K562 treated with DMSO at 1 percent for 48 hours (cell line): ENCODE measurements around the gene ADCK2. TPM values are rescaled to one million over a fixed set of nuclear protein-coding genes. Genes with fewer than 3 reads are reported as not detected.

Experiments
- total RNA-seq: library from RNA; unstranded; fragments of 300-600 nt; gene quantifications from 2 replicates; pipeline ENCODE4 v1.2.3, GENCODE V29; 2022; ENCODE audit warnings: low replicate concordance; ENCODE audit errors: extremely low read depth

Gene ADCK2, protein sequence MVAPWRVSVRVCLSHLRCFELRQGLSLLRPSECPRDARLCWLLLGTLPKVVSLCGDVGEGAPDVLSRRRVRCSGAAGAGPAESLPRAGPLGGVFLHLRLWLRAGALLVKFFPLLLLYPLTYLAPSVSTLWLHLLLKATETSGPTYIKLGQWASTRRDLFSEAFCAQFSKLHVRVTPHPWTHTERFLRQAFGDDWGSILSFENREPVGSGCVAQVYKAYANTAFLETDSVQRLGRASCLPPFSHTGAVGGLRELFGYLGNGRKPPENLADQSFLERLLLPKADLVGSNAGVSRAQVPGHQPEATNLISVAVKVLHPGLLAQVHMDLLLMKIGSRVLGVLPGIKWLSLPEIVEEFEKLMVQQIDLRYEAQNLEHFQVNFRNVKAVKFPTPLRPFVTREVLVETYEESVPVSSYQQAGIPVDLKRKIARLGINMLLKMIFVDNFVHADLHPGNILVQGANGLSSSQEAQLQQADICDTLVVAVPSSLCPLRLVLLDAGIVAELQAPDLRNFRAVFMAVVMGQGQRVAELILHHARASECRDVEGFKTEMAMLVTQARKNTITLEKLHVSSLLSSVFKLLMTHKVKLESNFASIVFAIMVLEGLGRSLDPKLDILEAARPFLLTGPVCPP
- total RNA-seq = not detected in 2 replicates

DNA sequence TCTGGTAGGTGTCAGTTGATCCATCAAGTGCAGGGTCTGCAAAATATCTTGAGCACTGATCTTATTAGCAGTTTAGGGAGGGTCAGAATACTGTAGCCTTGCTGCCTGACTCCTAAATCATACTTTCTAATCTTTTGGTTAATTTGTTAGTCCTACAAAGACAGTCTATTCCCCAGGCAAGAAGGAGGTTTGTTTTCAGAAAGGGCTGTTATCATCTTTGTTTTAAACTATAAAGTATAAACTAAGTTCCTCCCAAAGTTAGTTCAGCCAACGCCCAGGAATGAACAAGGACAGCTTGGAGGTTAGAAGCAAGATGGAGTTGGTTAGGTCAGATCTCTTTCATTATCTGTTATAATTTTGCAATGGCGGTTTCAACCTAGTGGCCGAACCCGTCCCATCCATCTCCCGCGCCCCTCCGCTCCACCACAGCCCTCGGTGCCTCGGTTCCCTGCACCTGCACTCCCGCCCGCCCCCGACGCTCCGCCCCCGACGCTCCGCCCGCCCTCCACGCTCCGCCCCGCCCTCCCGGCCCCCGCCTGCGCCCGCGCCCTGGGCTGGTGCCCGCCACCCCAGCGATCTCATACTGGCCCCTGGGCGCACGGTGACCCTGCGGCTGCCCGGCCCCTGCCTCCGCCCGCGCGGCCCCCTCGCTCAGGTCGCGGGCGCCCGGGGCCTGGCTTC lies at the start of gene ADCK2:
Gene ADCK2 (plus strand): TSS at position 564 of the 681 bp plus-strand sequence. CDS start 386 bp downstream, outside the sequence.

DNA sequence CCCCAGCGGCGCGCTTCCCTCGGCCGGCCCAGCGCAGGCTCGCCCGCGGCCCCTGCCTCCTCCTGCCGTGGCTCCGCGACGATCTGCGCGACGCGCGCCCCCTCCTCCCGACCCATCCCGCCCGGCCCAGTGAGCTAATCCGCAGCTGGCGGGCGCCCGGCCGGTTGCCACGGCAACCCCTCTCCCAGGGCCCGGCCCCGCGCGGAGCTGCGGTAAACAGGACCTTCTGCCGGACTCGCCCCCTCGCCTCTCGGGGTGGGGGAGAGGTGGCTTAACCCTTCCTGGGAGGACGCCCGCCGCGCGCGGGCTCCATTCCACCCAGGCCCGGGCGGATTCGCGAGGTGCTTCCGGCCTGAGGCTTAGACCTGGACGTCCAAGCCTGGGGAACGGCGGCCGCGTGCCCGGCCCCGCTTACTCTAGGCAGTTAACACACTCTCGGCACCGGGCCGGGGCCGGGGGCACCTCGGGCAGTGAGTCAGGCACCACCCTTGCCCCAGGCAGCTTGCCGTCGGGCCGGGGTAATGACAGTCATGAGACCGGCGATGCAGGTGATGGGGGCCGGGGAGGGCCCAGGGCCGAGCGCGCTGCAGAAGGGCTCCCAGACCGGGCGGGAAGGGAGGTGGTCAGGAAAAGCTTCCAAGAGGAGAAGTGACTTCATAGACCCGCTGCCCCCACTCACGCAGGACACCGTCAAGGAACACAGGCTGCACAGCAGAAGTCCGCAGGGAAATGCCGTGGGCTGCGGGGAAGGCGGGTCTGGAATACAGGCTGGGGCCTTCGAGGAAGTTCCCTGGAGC lies 31.8 kb upstream of the ADCK2 start, which contains the start of gene DENND2A:
Gene DENND2A (minus strand): TSS at position 87 of the 797 bp plus-strand sequence. CDS start 38,416 bp downstream, outside the sequence.

DNA sequence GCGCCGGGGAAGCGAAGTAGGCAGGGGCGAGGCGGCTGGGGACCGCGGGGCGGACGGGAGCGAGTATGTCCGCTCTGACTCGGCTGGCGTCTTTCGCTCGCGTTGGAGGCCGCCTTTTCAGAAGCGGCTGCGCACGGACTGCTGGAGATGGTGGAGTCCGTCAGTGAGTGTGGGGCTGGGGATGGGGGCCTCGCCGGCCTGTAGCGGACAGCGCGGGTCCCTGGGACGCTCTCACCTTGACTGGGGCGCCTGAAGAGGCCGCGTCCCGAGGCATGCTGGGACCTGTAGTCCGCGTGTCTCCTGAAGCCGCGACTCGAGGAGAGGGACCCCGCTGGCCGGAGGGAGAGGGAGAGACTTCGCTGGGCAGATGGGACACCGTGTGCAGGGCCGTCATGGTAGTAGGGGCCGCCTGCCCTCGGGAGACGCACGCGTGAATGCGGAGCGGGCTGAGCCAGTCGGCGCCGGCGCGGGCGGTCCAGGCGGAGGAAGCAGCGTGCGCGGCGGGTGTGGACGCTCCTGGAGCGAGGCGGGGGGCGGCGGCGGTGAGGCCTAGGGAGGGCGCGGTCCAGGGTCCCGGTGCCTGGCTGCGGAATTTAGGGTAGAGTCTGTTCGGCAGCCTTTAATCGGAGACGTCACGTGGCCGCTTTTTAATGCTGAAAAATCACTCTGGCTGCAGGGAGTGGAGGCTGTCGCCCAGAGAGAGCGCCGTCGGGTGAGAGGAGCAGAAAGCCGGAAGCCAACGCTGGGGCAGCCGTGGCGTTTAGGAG lies 24.1 kb downstream of the ADCK2 start, which contains the start of gene NDUFB2:
Gene NDUFB2 (plus strand): TSS at position 29 of the 767 bp plus-strand sequence. CDS start 37 bp downstream, at position 66.

Other genes with a start within 250 kb of the ADCK2 start
- not detected in 2 replicates for gene MKRN1, start 193.4 kb upstream of the ADCK2 start, total RNA-seq
- gene DENND2A, start 32.1 kb upstream of the ADCK2 start, total RNA-seq = not detected in 2 replicates
- gene NDUFB2, start 23.8 kb downstream of the ADCK2 start, total RNA-seq = not detected in 2 replicates